CD4-positive, alpha-beta T cell treated with Interferon gamma for 1 hour (primary cell): ENCODE results near the gene ZNF774.
"Not testable (repeated sequence)": the region's sequence is repeated elsewhere in the genome, so short reads cannot be mapped to it uniquely, and the experiment has no call there.

Source experiments
- DNase-seq: peaks from one replicate; pipeline ENCODE4 v3.0.0-alpha.2; 2020

The ZNF774 gene

DNA sequence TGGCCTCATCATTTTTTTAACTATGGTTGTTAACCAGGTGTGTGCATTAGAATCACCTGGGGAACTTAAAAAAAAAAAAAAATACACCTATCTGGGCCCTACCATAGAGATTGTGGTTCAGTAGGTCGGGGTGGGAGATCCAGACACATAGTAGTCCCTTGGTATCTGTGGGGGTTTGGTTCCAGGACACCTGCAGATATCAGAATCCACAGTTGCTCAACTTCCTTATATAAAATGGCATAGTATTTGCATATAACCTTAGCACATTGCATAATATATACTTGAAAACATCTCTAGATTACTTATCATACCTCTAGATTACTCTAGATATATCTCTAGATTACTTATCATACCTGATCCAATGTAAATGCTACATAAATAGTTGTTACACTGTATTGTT lies 41.0 kb downstream of the ZNF774 start:
- DNase-seq = no peak

DNA sequence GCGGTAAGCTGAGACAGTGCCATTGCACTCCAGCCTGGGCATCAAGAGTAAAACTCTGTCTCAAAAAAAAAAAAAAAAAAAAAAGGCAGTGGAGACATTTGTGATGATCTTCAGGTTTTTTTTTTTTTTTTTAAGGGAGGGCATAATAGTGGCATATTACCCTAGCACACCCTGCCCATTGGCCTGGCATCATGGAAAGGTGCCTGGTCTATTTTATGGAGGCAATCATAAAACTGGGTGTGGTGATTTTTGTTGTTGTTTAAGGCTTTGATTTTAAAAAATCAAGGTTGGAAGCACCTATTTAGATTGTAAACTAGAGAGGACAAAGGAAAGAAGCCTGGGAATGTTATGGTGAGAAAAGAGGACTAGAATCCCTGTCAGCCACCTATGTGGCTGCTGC lies 42.0 kb downstream of the ZNF774 start:
- DNase-seq = no peak

DNA sequence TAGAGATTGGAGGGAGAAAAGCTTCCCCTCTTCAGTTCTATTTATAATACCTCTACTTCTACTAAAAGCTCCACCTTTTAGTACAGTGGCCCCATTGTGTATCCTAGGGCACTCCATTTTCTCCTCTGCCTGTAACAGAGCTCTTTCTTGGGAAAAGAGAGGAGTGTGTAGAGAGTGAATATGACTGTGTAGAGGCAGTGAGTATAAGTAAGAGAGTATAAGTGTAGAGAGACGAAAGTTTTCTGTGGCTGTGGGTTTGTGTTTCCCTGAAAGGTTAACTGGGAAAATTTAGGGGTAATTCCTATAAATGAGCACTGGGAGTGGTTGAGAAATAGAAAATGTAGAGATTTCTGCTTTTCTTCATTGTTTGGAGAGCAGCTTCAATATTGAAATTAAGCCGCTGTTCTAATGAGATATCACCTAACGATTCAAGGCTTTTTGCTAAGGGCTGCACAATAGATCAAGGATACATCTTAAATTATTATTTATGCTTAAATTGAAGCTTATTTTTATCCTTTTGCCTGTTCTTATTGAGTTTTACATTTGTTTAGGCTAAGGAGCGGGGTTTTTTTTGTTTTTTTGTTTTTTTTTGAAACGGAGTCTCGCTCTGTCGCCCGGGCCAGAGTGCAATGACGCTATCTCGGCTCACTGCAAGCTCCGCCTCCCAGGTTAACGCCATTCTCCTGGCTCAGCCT lies 42.8 kb downstream of the ZNF774 start:
- DNase-seq = no peak

DNA sequence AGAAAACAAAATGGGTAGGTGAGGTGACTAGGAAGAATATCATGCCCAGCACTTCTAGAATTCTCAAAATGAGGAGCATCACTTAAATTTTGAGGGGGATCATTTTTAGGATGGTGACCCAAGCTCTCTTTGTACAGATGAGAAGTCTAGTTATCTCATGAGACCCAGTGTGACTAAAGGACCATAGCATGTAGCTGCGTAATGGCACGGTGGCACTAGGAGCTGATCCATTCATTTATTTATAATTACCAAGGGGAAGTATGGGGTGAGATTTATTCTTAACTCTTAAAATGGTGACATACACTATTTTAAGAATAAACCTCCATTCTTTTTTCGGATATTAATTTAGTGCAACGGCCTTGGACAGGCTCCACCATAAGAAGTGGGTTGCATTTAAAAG lies 44.2 kb downstream of the ZNF774 start:
- no peak for DNase-seq

DNA sequence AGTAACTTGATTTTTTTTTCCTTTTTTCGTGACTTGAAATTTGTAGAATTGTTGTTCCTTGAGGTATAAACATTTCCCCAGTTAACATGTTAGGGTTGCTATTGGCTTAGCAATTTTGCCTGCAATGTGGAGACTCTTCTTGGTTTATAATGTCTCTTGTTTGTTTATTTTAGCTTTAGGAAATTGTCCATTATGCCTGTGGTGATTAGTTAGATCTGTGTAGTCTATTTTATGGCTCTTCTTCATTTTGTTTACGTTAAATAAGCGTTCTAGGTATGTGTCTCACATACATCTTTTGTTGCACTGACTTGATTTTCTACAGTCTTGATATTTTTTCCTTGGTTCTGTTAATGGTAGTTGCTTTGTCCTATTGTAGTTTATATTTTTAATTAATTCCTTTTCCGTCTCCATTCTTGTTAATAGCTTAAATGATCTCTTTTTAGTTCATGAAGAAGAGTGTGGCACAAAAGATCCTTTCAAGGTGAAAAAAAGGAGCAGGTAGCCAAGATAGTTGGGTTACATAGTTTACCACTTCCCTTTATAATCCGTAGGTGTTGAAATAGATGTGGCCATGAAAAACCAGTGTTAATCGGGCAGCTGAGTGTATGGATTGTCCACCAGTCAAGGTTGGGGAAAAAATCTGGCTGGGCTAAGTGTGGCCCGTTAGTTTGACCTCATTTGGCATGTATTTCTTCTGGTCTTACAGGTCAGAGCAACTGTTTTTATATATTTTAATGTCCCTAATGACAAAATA lies 48.1 kb downstream of the ZNF774 start:
- no peak for DNase-seq

DNA sequence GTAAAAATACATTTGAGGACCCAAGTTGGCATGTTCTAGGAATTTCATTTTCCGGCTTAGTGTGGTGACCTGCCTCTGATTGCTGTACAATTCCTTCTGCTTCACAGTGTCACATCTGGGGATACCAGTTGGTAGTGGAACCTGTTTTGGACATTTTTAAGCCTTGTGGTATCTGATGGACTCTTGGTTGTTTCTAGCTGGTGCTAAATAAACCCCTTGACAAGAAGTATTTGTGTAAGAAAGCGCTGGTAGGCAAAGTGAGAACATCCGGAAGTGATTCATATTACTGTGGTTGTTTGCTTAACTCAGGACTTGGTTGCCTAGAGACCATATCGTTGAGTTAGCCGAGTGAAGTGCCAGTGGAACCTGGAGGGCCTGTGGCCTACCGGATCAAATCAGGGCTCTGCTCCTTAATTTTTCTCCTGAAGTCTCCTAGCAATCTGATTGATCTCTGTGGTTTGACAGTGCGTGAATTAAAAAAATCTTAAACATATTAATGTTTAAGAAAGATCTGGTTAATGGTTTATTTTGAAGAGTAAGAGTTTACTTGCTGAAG lies 48.8 kb downstream of the ZNF774 start:
- DNase-seq = peak; percentile 85

DNA sequence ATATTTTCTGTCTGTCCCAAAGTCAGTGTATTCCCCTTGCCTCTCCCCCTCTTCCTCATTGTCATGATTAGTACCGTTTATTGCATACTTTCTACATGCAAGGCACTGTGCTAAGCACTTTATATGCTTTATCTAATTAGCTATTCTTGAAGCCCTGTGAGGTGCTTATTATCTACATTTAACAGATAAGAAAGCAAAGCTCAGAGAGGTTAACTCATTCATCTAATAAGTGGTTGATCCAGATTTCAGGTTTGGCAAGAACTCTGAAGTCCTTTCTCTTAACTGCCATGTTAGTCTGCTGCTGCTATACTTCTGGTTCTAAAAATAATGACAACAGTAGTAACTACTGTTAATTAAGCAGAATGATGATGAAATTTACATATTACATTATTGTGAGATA lies 49.4 kb downstream of the ZNF774 start:
- no peak for DNase-seq

DNA sequence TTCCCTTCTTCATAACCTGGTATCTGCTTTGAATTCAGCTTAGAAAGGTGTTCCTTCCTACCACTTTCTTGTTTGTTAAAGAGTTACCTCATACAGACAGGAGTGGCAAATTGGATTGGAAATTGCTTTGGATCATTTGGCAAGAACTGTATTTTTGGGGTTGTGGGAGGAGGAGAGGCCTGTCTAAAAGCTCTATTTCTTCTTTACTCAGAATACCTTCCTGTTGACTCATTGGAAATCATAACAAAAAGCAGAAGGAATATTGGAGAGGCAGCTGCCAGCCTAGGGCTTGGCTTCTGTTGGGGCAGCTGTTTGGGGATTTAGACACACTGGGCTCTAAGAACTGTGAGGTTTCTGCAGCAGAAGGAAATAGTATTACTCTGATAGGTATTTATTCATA lies 50.1 kb downstream of the ZNF774 start:
- peak; percentile 27 for DNase-seq

DNA sequence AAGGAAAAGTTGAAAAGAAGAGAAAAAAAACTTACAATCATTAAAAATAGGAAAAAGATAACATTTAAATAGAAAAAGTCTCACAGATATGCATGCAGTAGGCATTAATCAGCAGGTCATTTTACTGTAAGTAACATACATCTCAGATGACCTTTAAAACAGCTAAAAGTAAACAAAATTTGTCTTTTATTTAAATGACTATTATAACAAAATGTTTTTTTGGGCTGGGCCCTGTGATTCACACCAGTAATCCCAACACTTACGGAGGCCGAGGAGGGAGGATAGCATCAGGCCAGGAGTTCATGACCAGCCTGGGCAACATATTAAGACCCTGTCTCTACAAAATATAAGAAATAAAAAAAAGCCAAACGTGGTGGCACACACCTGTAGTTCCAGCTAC lies 50.7 kb downstream of the ZNF774 start:
- no peak for DNase-seq

DNA sequence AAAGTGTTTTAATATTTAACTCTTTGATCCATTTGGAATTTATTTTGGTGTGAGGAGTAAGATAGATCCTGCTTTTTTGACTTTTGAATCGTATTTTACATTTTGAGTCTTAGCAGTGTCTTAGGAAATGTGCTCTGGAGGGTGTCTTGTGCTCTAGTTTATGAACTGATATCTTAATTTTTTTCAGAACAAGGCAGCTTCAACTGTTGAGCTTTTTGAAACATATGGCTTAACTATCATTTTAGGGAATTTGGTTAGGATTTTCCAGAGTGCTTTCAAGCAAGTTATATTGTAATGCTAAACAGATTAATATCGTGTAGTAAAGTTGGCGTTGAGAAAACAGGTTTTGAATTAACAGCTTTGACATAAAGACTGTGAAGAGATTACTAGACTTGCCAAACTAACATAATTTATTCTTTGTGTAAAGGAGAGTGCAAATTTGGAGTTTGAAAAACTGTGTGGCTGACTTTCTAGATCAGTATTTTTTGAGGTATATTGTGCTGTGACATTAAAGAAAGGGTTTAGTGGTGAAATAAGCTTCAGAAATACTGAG lies 53.0 kb downstream of the ZNF774 start:
- DNase-seq = no peak

DNA sequence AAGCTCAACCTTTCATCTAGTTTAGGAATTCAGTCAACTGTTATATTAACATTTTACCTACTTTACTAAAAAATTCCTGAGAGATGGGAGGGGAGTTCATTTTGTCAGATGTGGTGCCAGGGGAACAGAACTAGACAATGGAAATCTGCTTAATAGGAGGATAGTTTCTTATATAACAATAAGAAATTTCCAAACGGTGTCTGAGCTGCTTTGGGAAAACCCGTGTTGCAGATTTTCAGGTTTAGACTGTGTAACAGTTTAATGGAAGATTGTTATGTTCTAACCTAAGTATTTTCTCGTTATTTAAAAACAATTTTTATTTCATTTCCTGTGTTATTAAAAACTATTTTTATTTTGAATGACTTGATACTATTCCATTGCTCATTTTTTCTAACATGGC lies 55.3 kb downstream of the ZNF774 start:
- no peak for DNase-seq

DNA sequence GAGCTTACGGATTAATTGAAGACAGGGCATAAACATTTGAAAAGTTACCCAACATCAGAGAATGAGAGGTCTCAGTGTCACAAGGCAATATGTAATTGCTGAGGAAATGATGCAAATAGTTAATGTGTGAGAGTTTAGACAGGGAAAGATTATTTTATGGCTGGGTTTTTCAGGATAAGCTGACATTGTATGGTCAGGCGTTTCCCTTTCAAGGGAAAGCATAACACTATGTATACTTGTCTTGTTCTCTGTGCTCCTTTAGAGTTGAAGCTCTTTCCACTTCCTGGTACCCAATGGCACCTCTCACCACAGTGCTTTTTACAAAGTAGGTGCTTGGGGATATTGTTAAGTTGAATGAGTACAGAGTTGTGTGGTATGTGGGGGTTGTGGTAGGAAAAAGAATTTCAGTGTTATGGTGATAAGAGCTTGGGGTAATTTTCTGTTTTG lies 55.8 kb downstream of the ZNF774 start:
- DNase-seq = peak; percentile 8

DNA sequence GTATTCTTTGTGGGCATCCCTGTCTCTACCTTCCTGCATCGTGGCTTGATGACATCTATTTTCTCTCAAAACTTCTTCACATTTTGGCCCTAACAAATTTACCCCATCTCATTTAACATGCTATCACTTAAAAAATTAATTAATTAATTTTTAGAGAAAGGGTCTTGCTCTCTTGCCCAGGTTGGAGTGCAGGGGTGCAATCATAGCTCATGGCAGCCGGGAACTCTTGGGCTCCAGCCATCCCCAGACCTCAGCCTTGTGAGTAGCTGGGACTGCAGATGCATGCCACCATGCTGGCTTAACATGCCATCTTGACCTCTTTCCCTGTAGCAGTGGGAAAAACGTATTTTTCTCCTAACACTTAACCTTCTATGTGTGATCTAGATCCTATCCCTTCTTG lies 56.6 kb downstream of the ZNF774 start:
- DNase-seq = no peak

DNA sequence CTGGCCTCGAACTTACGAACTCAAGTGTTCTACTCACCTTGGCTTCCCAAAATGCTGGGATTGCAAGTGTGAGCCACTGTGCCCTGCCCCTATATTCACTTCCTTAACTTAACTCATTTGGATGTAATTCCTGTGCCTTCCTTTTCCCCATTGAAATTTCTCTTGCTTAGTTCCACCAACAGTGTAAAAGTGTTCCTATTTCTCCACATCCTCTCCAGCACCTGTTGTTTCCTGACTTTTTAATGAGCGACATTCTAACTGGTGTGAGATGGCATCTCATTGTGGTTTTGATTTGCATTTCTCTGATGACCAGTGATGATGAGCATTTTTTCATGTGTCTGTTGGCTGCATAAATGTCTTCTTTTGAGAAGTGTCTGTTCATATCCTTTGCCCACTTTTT lies 57.5 kb downstream of the ZNF774 start:
- DNase-seq = not testable (repeated sequence)

DNA sequence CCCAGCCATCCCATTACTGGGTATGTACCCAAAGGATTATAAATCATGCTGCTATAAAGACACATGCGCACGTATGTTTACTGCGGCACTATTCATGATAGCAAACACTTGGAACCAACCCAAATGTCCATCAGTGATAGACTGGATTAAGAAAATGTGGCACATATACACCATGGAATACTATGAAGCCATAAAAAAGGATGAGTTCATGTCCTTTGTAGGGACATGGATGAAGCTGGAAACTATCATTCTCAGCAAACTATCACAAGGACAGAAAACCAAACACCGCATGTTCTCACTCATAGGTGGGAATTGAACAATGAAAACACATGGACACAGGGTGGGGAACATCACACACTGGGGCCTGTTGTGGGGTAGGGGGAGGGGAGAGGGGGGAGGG lies 58.2 kb downstream of the ZNF774 start:
- DNase-seq = not testable (repeated sequence)

DNA sequence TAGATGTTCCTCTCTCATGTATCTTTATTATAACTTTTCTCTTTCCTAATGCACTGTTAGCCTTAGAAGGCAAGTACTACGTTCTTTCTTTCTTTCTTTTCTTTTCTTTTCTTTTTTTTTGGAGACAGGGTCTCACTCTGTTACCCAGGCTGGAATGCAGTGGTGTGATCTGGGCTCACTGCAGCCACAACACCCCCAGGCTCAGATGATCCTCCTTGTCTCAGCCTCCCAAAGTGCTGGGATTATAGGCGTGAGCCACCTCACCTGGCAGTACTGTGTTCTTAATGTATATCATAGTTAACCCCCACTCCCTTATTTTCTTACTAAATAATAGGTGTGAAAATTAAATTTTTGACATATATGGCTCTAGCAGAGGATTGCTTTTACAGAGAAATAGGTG lies 59.1 kb downstream of the ZNF774 start:
- no peak for DNase-seq
